Activated naive CD8-positive, alpha-beta T cell treated with anti-CD3 and anti-CD28 coated beads, Interleukin-2, amount 10 ng/mL, durations not matched to agents 7 days and 5 days (primary cell): ENCODE measurements around the gene GPR161. TPM values are rescaled to one million over a fixed set of nuclear protein-coding genes. Genes with fewer than 3 reads are reported as not detected.
A peak's percentile ranks its signal among the peaks of the same experiment; 100 is the strongest.
"Not testable (repeated sequence)": the region's sequence is repeated elsewhere in the genome, so short reads cannot be mapped to it uniquely, and the experiment has no call there.

Experiments used
- ATAC-seq: fragments of 150-1000 bp; cut with Tn5 transposase; one replicate; pipeline ENCODE4 v1.10.0; 2021; ENCODE audit warnings: low read depth, moderate library complexity
- POLR2A ChIA-PET: fragments of 350-600 bp; sonication (Branson Sonifier 250); formaldehyde crosslinking; loops from one replicate; lab custom pipeline; 2021; ENCODE audit warnings: antibody characterized with exemption; lab: Charles Lee
- DNase-seq: peaks from one replicate; pipeline ENCODE4 v3.0.0; 2021
- H3K27ac Mint-ChIP-seq: one replicate; pipeline ENCODE4 v1.8.0; 2022; ENCODE audit warnings: mild to moderate bottlenecking, mixed read lengths
- H3K27me3 Mint-ChIP-seq: one replicate; pipeline ENCODE4 v1.8.0; 2022; ENCODE audit warnings: mild to moderate bottlenecking, moderate library complexity, mixed read lengths
- H3K36me3 Mint-ChIP-seq: one replicate; pipeline ENCODE4 v1.8.0; 2021; ENCODE audit warnings: mild to moderate bottlenecking, mixed read lengths
- H3K4me1 Mint-ChIP-seq: one replicate; pipeline ENCODE4 v1.8.0; 2021; ENCODE audit warnings: mixed read lengths
- H3K4me3 Mint-ChIP-seq: one replicate; pipeline ENCODE4 v1.8.0; 2022; ENCODE audit warnings: mild to moderate bottlenecking, moderate library complexity, mixed read lengths
- H3K9me3 Mint-ChIP-seq: one replicate; pipeline ENCODE4 v1.8.0; 2021; ENCODE audit warnings: mixed read lengths
- total RNA-seq, 2 experiments: library from RNA; stranded (reverse); gene quantifications; one replicate each; pipeline ENCODE4 v1.2.3, GENCODE V29; 2021

Gene GPR161
- under 1 TPM in 1 of 2 experiments, not detected in 1; 0.20 TPM for total RNA-seq

- peak; percentile 55 for ATAC-seq
- POLR2A ChIA-PET = no interaction called here
- DNase-seq = peak; percentile 59
- Mint-ChIP-seq H3K27ac (peak within 1 kb of the TSS; percentile 31), H3K9me3 (no peaks in the 10 kb centered on the region), H3K4me3 (peak within 1 kb of the TSS; percentile 83), H3K4me1 (peaks cover 9% of the 10 kb centered on the region), H3K27me3 (peaks cover 70% of the 10 kb centered on the region), H3K36me3 (peaks cover 3% of the 10 kb centered on the region)
Observed at GRCh38 chr1:168136709-168137514, at the start of gene GPR161. GPR161 (minus strand) TSS chr1:168136930; CDS start chr1:168104850, 32,080 bp downstream.

- H3K36me3 Mint-ChIP-seq = peaks cover 11% of the 10 kb centered on the region
- H3K27ac Mint-ChIP-seq, ATAC-seq, H3K27me3 Mint-ChIP-seq, H3K4me3 Mint-ChIP-seq, H3K9me3 Mint-ChIP-seq, DNase-seq, H3K4me1 Mint-ChIP-seq: not testable (repeated sequence)
- POLR2A ChIA-PET = interaction anchor here (0.9 kb wide), 1 partner anchor 10 kb away, joined by 3 read pairs; no protein-coding TSS in a partner anchor
Observed at GRCh38 chr1:168181063-168181720, 44.5 kb upstream of the GPR161 start.

- Mint-ChIP-seq H3K27me3 (peaks cover under 1% of the 10 kb centered on the region), H3K27ac (no peak overlapping the region), H3K9me3 (no peaks in the 10 kb centered on the region), H3K4me1 (peaks cover 6% of the 10 kb centered on the region), H3K36me3 (peaks cover 6% of the 10 kb centered on the region), H3K4me3 (no peak overlapping the region)
- POLR2A ChIA-PET = interaction anchor here (0.6 to 1.4 kb wide), 3 partner anchors 46 to 1146 kb away, joined by 3 to 6 read pairs (median 3); partner anchors contain the start of gene SFT2D2
- no peak for ATAC-seq
- no peak for DNase-seq
Observed at GRCh38 chr1:168180148-168180524, 43.4 kb upstream of the GPR161 start.

- H3K27me3 Mint-ChIP-seq = peaks cover 4% of the 10 kb centered on the region
- no peak overlapping the region for H3K27ac Mint-ChIP-seq
- POLR2A ChIA-PET = interaction anchor here (0.6 to 1.4 kb wide), 4 partner anchors 47 to 1146 kb away, joined by 3 to 6 read pairs (median 3); partner anchors contain the start of gene SFT2D2
- H3K36me3 Mint-ChIP-seq = peaks cover under 1% of the 10 kb centered on the region
- no peaks in the 10 kb centered on the region for H3K9me3 Mint-ChIP-seq
- H3K4me3 Mint-ChIP-seq = no peak overlapping the region
- DNase-seq (no peak), ATAC-seq (no peak)
- H3K4me1 Mint-ChIP-seq = peaks cover 6% of the 10 kb centered on the region
Observed at GRCh38 chr1:168179438-168180147, 42.9 kb upstream of the GPR161 start.

- peak; percentile 96 for DNase-seq
- POLR2A ChIA-PET = interaction anchor here (1.0 kb wide), 1 partner anchor 47 kb away, joined by 3 read pairs; the partner anchor contains the start of gene SFT2D2
- H3K27ac Mint-ChIP-seq = no peak within 1 kb of the TSS
- peaks cover 10% of the 10 kb centered on the region for H3K27me3 Mint-ChIP-seq
- no peaks in the 10 kb centered on the region for H3K9me3 Mint-ChIP-seq
- H3K36me3 Mint-ChIP-seq = no peaks in the 10 kb centered on the region
- H3K4me1 Mint-ChIP-seq = peaks cover 6% of the 10 kb centered on the region
- H3K4me3 Mint-ChIP-seq = no peak within 1 kb of the TSS
- peak; percentile 92 for ATAC-seq
Observed at GRCh38 chr1:168178638-168179437, 42.1 kb upstream of the GPR161 start, which contains the start of gene TIPRL. TIPRL (plus strand) TSS chr1:168178962; CDS start chr1:168179078, 116 bp downstream.

GRCh38 chr1:168178227-168178637, 41.5 kb upstream of the GPR161 start:
- no peaks in the 10 kb centered on the region for H3K9me3 Mint-ChIP-seq
- POLR2A ChIA-PET = interaction anchor here (1.0 kb wide), 1 partner anchor 48 kb away, joined by 3 read pairs; the partner anchor contains the start of gene SFT2D2
- peaks cover 5% of the 10 kb centered on the region for H3K4me1 Mint-ChIP-seq
- no peaks in the 10 kb centered on the region for H3K36me3 Mint-ChIP-seq
- H3K4me3 Mint-ChIP-seq = no peak overlapping the region
- no peak for ATAC-seq
- H3K27me3 Mint-ChIP-seq = peaks cover 14% of the 10 kb centered on the region
- no peak overlapping the region for H3K27ac Mint-ChIP-seq
- no peak for DNase-seq

GRCh38 chr1:168172250-168172915, 35.7 kb upstream of the GPR161 start:
- Mint-ChIP-seq H3K4me3 (no peak overlapping the region), H3K9me3 (no peaks in the 10 kb centered on the region), H3K36me3 (no peaks in the 10 kb centered on the region), H3K27me3 (peaks cover 19% of the 10 kb centered on the region), H3K4me1 (peaks cover 1% of the 10 kb centered on the region), H3K27ac (no peak overlapping the region)
- no peak for DNase-seq
- no peak for ATAC-seq
- POLR2A ChIA-PET = interaction anchor here (0.7 kb wide), 1 partner anchor 10 kb away, joined by 5 read pairs; no protein-coding TSS in a partner anchor

- no peak for DNase-seq
- POLR2A ChIA-PET = no interaction called here
- Mint-ChIP-seq H3K27ac (no peak overlapping the region), H3K4me1 (peaks cover 1% of the 10 kb centered on the region), H3K27me3 (peaks cover 19% of the 10 kb centered on the region), H3K36me3 (no peaks in the 10 kb centered on the region), H3K9me3 (no peaks in the 10 kb centered on the region), H3K4me3 (no peak overlapping the region)
- no peak for ATAC-seq
Observed at GRCh38 chr1:168170564-168171508, 34.1 kb upstream of the GPR161 start.

GRCh38 chr1:168167806-168168205, 31.1 kb upstream of the GPR161 start:
- Mint-ChIP-seq H3K4me3 (no peak overlapping the region), H3K4me1 (peaks cover 1% of the 10 kb centered on the region), H3K27me3 (peaks cover 9% of the 10 kb centered on the region), H3K27ac (no peak overlapping the region), H3K36me3 (no peaks in the 10 kb centered on the region), H3K9me3 (no peaks in the 10 kb centered on the region)
- ATAC-seq (no peak), DNase-seq (no peak)
- POLR2A ChIA-PET = no interaction called here

GRCh38 chr1:168164771-168165170, 28.0 kb upstream of the GPR161 start:
- H3K36me3 Mint-ChIP-seq = peaks cover 2% of the 10 kb centered on the region
- no peak overlapping the region for H3K27ac Mint-ChIP-seq

GRCh38 chr1:168163670-168164069, 26.9 kb upstream of the GPR161 start:
- Mint-ChIP-seq H3K36me3 (peaks cover 2% of the 10 kb centered on the region), H3K4me1 (peaks cover 1% of the 10 kb centered on the region), H3K4me3 (no peak overlapping the region), H3K27ac (no peak overlapping the region), H3K9me3 (peaks cover 12% of the 10 kb centered on the region), H3K27me3 (peaks cover 9% of the 10 kb centered on the region)
- no peak for ATAC-seq
- no peak for DNase-seq
- POLR2A ChIA-PET = no interaction called here

More at GRCh38 chr1:168164771-168165170, 28.0 kb upstream of the GPR161 start:
- H3K27me3 Mint-ChIP-seq = peaks cover 9% of the 10 kb centered on the region
- ATAC-seq (no peak), DNase-seq (no peak)
- H3K4me3 Mint-ChIP-seq = no peak overlapping the region
- POLR2A ChIA-PET = no interaction called here
- peaks cover 1% of the 10 kb centered on the region for H3K4me1 Mint-ChIP-seq
- peaks cover 9% of the 10 kb centered on the region for H3K9me3 Mint-ChIP-seq
